Chondrocyte (in vitro differentiated cells): Measurements from ENCODE around the gene LARGE2. TPM values are rescaled to one million over a fixed set of nuclear protein-coding genes. Genes with fewer than 3 reads are reported as not detected.

Source experiments
- DNase-seq: peaks from one replicate; pipeline ENCODE4 v3.0.0; 2021; ENCODE audit warnings: mixed read lengths, low spot score
- H3K27ac Mint-ChIP-seq: one replicate; pipeline ENCODE4 v1.8.0; 2021; ENCODE audit warnings: mild to moderate bottlenecking, moderate library complexity, mixed read lengths; ENCODE audit not compliant: unreplicated experiment
- H3K27me3 Mint-ChIP-seq: 2 replicates; pipeline ENCODE4 v1.8.0; 2021; ENCODE audit warnings: low read depth, mixed read lengths
- H3K36me3 Mint-ChIP-seq: 2 replicates; pipeline ENCODE4 v1.8.0; 2021; ENCODE audit warnings: low read depth, mixed read lengths
- H3K4me1 Mint-ChIP-seq: 2 replicates; pipeline ENCODE4 v1.8.0; 2021; ENCODE audit warnings: low read depth, mild to moderate bottlenecking, mixed read lengths
- H3K4me3 Mint-ChIP-seq: one replicate; pipeline ENCODE4 v1.8.0; 2021; ENCODE audit warnings: mild to moderate bottlenecking, moderate library complexity, mixed read lengths; ENCODE audit not compliant: unreplicated experiment
- H3K9me3 Mint-ChIP-seq: 2 replicates; pipeline ENCODE4 v1.8.0; 2021; ENCODE audit warnings: low read depth, mixed read lengths
- CTCF ChIP-seq: fragments of 200-600 bp; sonication (generic); IDR thresholded peaks from 2 replicates; pipeline ENCODE4 v1.5.0; 2021; ENCODE audit warnings: antibody characterized with exemption, mild to moderate bottlenecking, moderate library complexity
- total RNA-seq: library from RNA; stranded (reverse); gene quantifications from 3 replicates; pipeline ENCODE4 v1.2.1, GENCODE V29; 2021

Gene LARGE2
- total RNA-seq, 1 donor from 2014 or later = not detected

- Mint-ChIP-seq H3K27me3 (peaks cover 20% of the 10 kb centered on the region), H3K4me3 (no peak overlapping the region), H3K36me3 (no peaks in the 10 kb centered on the region), H3K4me1 (no peaks in the 10 kb centered on the region), H3K27ac (no peak overlapping the region), H3K9me3 (no peaks in the 10 kb centered on the region)
- no peak for TF ChIP-seq CTCF
- no peak for DNase-seq
Measured at GRCh38 chr11:45890886-45891550, 31.4 kb upstream of the LARGE2 start.

GRCh38 chr11:45892856-45893255, 29.6 kb upstream of the LARGE2 start:
- no peak for DNase-seq
- Mint-ChIP-seq H3K36me3 (no peaks in the 10 kb centered on the region), H3K4me3 (no peak overlapping the region), H3K27me3 (peaks cover 18% of the 10 kb centered on the region), H3K4me1 (no peaks in the 10 kb centered on the region), H3K27ac (no peak overlapping the region), H3K9me3 (no peaks in the 10 kb centered on the region)
- no peak for TF ChIP-seq CTCF

- Mint-ChIP-seq H3K36me3 (no peaks in the 10 kb centered on the region), H3K4me3 (no peak overlapping the region), H3K4me1 (no peaks in the 10 kb centered on the region), H3K27ac (no peak overlapping the region), H3K9me3 (no peaks in the 10 kb centered on the region), H3K27me3 (peaks cover 18% of the 10 kb centered on the region)
- no peak for DNase-seq
- TF ChIP-seq CTCF = no peak
Measured at GRCh38 chr11:45894555-45895247, 27.8 kb upstream of the LARGE2 start.

- Mint-ChIP-seq H3K36me3 (no peaks in the 10 kb centered on the region), H3K9me3 (no peaks in the 10 kb centered on the region), H3K4me1 (peaks cover 4% of the 10 kb centered on the region), H3K4me3 (no peak overlapping the region), H3K27me3 (peaks cover 13% of the 10 kb centered on the region), H3K27ac (no peak overlapping the region)
- TF ChIP-seq CTCF = no peak
- DNase-seq = no peak
Measured at GRCh38 chr11:45895553-45896259, 26.8 kb upstream of the LARGE2 start.

GRCh38 chr11:45896422-45896984, 26.0 kb upstream of the LARGE2 start:
- Mint-ChIP-seq H3K36me3 (no peaks in the 10 kb centered on the region), H3K9me3 (no peaks in the 10 kb centered on the region), H3K27ac (no peak overlapping the region), H3K27me3 (peaks cover 9% of the 10 kb centered on the region), H3K4me1 (peaks cover 9% of the 10 kb centered on the region), H3K4me3 (no peak overlapping the region)
- TF ChIP-seq CTCF = no peak
- DNase-seq = no peak
